ENCODE measurements around the gene PFKL. TPM values are rescaled to one million over a fixed set of nuclear protein-coding genes. Genes with fewer than 3 reads are reported as not detected.
A peak's percentile ranks its signal among the peaks of the same experiment; 100 is the strongest.
"Not testable (repeated sequence)": the region's sequence is repeated elsewhere in the genome, so short reads cannot be mapped to it uniquely, and the experiment has no call there.

PFKL gene
- total RNA-seq, 4 donors from 2014 or later: 92.8 to 121 (median 117) TPM

DNA sequence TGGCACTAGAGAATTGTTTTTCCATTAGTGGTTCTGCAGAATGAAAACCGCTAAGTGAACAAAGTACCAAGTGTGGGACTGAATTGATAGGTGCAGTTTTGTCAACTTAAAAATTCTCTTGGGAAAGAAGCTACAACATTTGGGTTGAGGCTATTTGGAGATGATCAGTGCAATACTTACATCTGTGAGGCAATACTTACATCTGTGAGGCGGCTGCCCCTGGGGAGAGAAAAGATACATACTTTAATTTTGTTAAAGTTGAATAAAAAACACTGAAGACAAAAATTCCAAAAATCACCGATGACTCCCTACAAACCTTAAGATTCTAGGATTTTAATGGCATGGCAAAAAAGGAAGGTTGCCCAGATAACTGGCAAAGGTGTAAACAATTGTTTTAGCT lies 37.6 kb downstream of the PFKL start:
- H3K27me3 ChIP-seq: no peaks in the 10 kb centered on the region
- TF ChIP-seq POLR2A (IDR thresholded peaks at IDR 0.05) (no peak), EP300 (IDR thresholded peaks at IDR 0.05) (no peak), POLR2AphosphoS5 (IDR thresholded peaks at IDR 0.05) (no peak)
- TF ChIP-seq, protein P1, sequence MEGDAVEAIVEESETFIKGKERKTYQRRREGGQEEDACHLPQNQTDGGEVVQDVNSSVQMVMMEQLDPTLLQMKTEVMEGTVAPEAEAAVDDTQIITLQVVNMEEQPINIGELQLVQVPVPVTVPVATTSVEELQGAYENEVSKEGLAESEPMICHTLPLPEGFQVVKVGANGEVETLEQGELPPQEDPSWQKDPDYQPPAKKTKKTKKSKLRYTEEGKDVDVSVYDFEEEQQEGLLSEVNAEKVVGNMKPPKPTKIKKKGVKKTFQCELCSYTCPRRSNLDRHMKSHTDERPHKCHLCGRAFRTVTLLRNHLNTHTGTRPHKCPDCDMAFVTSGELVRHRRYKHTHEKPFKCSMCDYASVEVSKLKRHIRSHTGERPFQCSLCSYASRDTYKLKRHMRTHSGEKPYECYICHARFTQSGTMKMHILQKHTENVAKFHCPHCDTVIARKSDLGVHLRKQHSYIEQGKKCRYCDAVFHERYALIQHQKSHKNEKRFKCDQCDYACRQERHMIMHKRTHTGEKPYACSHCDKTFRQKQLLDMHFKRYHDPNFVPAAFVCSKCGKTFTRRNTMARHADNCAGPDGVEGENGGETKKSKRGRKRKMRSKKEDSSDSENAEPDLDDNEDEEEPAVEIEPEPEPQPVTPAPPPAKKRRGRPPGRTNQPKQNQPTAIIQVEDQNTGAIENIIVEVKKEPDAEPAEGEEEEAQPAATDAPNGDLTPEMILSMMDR (IDR thresholded peaks at IDR 0.05): no peak
- no peak for DNase-seq (ENCODE audit: low spot score in 2 of 2)
- no peak overlapping the region for H3K27ac ChIP-seq
- WGBS: 85% methylated on average over 3 of the region's 3 CpGs
- no peaks in the 10 kb centered on the region for H3K9me3 ChIP-seq
- peaks cover 16% of the 10 kb centered on the region for H3K36me3 ChIP-seq
- H3K4me3 ChIP-seq: no peak overlapping the region
- H3K4me1 ChIP-seq: peaks cover 14% of the 10 kb centered on the region

DNA sequence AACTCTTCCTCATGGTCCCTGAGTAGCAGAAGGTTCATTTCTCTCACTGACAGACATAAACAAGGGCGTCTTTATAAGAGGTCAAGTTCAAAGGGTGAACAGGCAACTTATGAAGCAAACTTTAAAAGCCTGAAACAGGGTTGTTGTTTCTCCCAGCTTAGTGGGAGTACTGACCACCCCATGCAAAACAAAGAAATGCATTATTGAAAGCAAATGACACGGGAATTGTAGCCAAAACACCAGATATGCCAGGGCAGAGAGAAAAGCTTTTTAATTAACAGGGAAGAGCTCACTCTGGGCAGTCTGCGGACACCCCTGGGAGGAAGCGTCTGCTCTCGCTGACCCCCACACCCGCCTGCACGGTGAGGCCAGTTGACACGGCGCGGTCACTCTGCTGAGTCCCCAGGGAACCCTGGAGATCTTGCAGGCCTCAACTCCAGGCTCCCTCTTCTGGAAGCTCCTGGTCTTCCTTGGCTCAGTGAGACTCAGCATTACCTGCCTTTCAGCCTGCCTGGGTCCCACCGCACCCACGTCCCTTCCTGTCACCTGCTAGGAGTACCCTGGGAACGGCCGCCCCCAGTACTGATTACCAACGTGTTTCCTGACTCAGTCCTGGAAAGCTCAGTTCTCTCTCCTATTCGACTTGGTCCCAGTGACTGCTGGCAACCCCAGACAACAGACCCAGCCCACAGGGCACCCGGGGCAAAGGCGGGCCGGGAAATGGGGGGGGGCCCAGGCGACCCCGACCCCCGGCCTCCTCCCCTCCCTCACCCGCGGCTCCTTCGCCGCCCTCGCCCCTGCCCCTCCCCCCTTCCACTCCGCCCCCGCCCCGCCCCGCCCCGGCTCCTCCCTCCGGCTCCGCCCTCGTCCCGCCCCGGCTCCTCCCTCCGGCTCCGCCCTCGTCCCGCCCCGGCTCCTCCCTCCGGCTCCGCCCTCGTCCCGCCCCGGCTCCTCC lies 38.4 kb downstream of the PFKL start:
- peak in 1 of 2 donors; percentile 90 for DNase-seq (ENCODE audit: low spot score in 2 of 2)
- TF ChIP-seq POLR2A (IDR thresholded peaks at IDR 0.05): no peak
- no peak for TF ChIP-seq POLR2AphosphoS5 (IDR thresholded peaks at IDR 0.05)
- no peak for TF ChIP-seq EP300 (IDR thresholded peaks at IDR 0.05)
- TF ChIP-seq, protein P1 (IDR thresholded peaks at IDR 0.05): no peak
- Histone ChIP-seq H3K27me3 (no peaks in the 10 kb centered on the region), H3K36me3 (peaks cover 16% of the 10 kb centered on the region), H3K27ac (peak overlapping the region; percentile 80), H3K4me3 (peak overlapping the region; percentile 87), H3K4me1 (peaks cover 14% of the 10 kb centered on the region), H3K9me3 (no peaks in the 10 kb centered on the region)
- 16% methylated on average over 17 of the region's 47 CpGs for WGBS

DNA sequence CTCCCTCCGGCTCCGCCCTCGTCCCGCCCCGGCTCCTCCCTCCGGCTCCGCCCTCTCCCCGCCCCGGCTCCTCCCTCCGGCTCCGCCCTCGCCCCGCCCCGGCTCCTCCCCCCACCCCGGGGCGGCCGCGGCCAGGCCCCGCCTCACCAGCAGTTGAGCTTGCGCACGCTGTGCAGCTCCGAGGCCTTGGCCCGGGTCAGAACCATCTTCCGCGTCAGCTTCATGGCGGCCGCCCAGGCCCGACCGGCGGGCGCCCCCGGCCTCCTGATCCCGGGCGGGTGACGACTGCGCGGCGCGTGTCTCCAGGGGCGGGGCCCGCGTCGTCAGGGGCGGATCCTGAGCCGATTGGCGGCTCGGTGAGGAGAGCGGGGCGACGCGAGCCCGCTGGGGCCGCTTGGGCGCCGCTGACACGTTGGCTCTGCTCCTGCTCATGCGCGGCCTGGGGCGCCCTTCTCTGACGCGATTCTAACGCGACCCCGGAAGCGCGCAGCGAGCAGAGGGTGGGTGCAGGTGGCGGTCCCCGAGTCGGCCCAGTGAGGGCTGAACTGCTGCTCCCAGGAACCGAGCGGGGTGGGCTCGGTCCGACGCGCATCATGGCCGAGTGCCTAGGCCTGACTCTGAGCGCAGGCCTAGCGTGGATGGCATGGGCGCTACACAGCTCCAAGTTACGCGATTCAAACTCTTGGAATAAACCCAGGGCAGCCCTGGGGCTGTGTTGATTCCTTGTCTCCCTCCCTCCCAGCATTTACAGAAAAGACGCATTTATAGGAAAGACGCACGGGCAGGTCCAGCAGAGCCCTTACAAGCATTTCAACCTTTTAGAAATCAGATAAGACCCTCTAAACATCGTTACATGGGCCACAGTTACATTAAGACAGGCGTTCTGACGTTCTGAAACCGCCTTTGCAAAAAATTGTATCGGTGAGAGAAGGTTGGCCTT lies 39.4 kb downstream of the PFKL start, which contains the start of gene CFAP410:
CFAP410 (minus strand) TSS at position 420 of the 940 bp plus-strand sequence; CDS start at position 224, 196 bp downstream.
- Histone ChIP-seq H3K4me3 (peak within 1 kb of the TSS; percentile 87), H3K4me1 (peaks cover 14% of the 10 kb centered on the region), H3K27ac (peak within 1 kb of the TSS; percentile 96), H3K9me3 (no peaks in the 10 kb centered on the region), H3K36me3 (peaks cover 16% of the 10 kb centered on the region), H3K27me3 (no peaks in the 10 kb centered on the region)
- WGBS: 8% methylated on average over 5 of the region's 90 CpGs
- peak; percentile 95 to 96 for DNase-seq (ENCODE audit: low spot score in 2 of 2)
- TF ChIP-seq POLR2AphosphoS5 (IDR thresholded peaks at IDR 0.05): peak; percentile 86 to 99 (median 98)
- TF ChIP-seq EP300 (IDR thresholded peaks at IDR 0.05): no peak
- TF ChIP-seq, protein P1 (IDR thresholded peaks at IDR 0.05): no peak
- peak; percentile 85 to 90 for TF ChIP-seq POLR2A (IDR thresholded peaks at IDR 0.05)

DNA sequence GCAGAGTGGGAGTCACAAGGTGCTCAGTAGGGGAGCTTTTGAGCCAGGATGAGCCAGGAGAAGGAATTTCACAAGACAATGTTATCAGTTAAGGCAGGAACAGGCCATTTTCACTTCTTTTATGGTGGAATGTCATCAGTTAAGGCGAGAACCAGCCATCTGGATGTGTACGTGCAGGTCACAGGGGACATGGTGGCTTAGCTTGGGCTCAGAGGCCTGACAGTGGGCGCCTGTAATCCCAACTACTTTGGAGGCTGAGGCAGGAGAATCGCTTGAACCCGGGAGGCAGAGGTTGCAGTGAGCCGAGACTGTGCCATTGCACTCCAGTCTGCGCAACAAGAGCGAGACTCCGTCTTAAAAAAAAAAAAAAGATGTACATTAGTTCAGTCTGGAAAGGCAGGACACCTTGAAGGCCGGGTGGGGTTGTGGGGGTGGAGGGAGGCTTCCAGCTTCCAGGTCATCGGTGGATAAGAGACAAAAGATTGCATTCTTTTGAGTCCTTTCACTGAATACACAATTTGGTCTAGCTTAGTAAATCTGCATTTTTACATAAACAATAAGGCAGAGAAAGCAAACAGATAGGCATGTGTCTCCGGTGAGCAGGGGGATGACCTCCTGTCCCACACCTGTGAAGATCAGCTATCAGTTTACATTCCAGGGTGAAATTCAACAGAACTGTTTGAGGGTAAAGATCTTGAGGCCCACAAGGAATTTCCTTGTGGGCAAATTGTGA lies 42.0 kb downstream of the PFKL start:
- H3K4me3 ChIP-seq; H3K27ac ChIP-seq; DNase-seq (ENCODE audit: low spot score in 2 of 2); H3K36me3 ChIP-seq; H3K9me3 ChIP-seq; H3K27me3 ChIP-seq: not testable (repeated sequence)
- H3K4me1 ChIP-seq: peaks cover 14% of the 10 kb centered on the region
- WGBS: 86% methylated on average over 12 of the region's 12 CpGs

DNA sequence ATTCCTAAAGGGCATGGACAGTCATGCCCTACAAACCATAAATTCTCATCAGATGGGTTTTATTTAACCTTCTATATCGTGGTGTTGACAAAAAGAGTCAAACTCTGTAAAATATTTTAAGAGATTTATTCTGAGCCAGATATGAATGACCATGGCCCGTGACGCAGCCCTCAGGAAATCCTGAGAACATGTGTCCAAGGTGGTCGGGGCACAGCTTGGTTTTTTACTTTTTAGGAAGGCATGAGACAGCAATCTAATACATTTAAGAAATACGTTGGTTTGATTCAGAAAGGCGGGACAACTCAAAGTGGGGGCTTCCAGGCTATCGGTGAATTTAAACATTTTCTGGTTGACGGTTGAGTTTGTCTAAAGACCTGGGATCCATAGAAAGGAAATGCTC lies 43.1 kb downstream of the PFKL start:
- H3K27ac ChIP-seq; H3K9me3 ChIP-seq; DNase-seq (ENCODE audit: low spot score in 2 of 2); H3K27me3 ChIP-seq; H3K4me3 ChIP-seq; H3K36me3 ChIP-seq: not testable (repeated sequence)
- 80% methylated on average over 8 of the region's 8 CpGs for WGBS
- peaks cover 11% of the 10 kb centered on the region for H3K4me1 ChIP-seq
